ENCODE data around the gene HPCAL4. TPM values are rescaled to one million over a fixed set of nuclear protein-coding genes. Genes with fewer than 3 reads are reported as not detected.

HPCAL4 gene
- total and polyA plus RNA-seq, 10 of the 15 experiments (the other 5 are each of a cell fraction or from before 2014, with no cell fraction given), result 0.05 to 0.18 (median 0.06) TPM; not detected in 5

DNA sequence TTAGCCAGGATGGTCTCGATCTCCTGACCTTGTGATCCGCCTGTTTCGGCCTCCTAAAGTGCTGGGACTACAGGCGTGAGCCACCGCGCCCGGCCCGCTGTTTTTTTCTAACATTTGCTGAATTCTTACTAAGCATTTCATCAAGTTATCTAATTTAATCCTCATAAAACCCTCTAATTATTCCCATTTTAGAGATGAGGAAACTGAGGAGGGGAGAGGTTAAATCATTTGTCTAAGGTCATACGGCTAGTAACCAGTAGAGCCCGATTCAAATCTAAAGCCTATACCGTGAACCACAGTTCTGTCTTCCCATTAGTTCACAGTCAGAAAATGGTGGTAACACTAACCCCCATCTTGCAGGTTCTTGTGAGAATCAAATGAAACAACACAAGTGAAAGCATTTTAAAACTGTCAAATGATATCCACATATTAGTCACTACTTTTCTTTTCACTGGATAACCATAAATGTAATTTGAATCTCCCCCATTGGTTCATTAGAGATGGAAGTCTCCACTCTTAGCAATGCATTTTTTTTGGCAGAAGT lies 62.4 kb downstream of the HPCAL4 start:
- no TSS peak for BruUV-seq (replicated peaks)
- no peak overlapping the region for H2AFZ ChIP-seq (ENCODE audit: control insufficient read depth, low read depth, low read length)
- peaks cover 3% of the 10 kb centered on the region; the same call in 1 of the 2 replicates for H3K4me1 ChIP-seq (ENCODE audit: control insufficient read depth, insufficient read depth, low read length)
- 68% methylated on average over 11 of the region's 11 CpGs for WGBS (ENCODE audit: insufficient coverage, insufficient replicate concordance, low lambda C conversion rate, missing lambda C conversion rate)
- ATAC-seq (no peak), FAIRE-seq (peak; percentile 23), DNase-seq (ENCODE audit: low read depth, low spot score) (no peak)
- in situ Hi-C loops (cut with MboI) (no loop called here), intact Hi-C loops (cut with micrococcal nuclease; ENCODE audit: unreplicated experiment) (no loop called here)
- ChIA-PET CTCF (interaction anchor here (3.3 kb wide), 1 partner anchor 29 kb away, joined by 14 read pairs; no protein-coding TSS in a partner anchor), SMC1A (ENCODE audit: uncharacterized antibody, unreplicated experiment) (no interaction called here), POLR2A (interaction anchor here (0.5 kb wide), 1 partner anchor 528 kb away, joined by 3 read pairs; no protein-coding TSS in a partner anchor), RAD21 (ENCODE audit: unreplicated experiment) (no interaction called here)
- no peaks in the 10 kb centered on the region for H3K36me3 ChIP-seq (ENCODE audit: control insufficient read depth in 2 of 2, insufficient read depth in 2 of 2, low read length in 1 of 2)
- no peak overlapping the region for H3K4me3 ChIP-seq
- no peaks in the 10 kb centered on the region for H4K20me1 ChIP-seq (ENCODE audit: control insufficient read depth, insufficient read depth)
- no peak overlapping the region for H3K27ac ChIP-seq (ENCODE audit: control insufficient read depth, insufficient read depth)
- no peak overlapping the region for H3K4me2 ChIP-seq (ENCODE audit: control insufficient read depth, insufficient read depth)
- H3K27me3 ChIP-seq (replicated peaks in 1 of 2; ENCODE audit: control insufficient read depth in 2 of 2, insufficient read depth in 2 of 2, low read length in 1 of 2), result peaks cover 0 to 2% of the 10 kb centered on the region in 2 experiments; a peak in 2 of 4 replicates
- no peaks in the 10 kb centered on the region for H3K79me2 ChIP-seq (ENCODE audit: control insufficient read depth, insufficient read depth, low read length)
- no peak for TF ChIP-seq POU2F2 (IDR thresholded peaks at IDR 0.05; ENCODE audit: borderline replicate concordance, low read depth, low read length)
- TF ChIP-seq JUNB (IDR thresholded peaks at IDR 0.05), result 0 out of 2 replicates have a peak, but pooled peaks have one; percentile 10
- H3K9me3 ChIP-seq (replicated peaks; ENCODE audit: control insufficient read depth, insufficient read depth, low read length), result no peaks in the 10 kb centered on the region
- no peak overlapping the region for H3K9ac ChIP-seq (ENCODE audit: control insufficient read depth, insufficient read depth, low read length)

Small RNAs within 50 kb of the gene (small RNA-seq; reads per million reads assigned to genes)
- not detected for gene RNU7-121P

Other genes with a start within 250 kb of the HPCAL4 start
Only the 7 nearest of the 9 such genes appear.
- 149 and 153 TPM in 2 replicates for gene PABPC4, start 114.6 kb downstream of the HPCAL4 start, total RNA-seq (2014; rRNA removed)
- 117 and 120 TPM in 2 replicates for gene PABPC4, start 114.6 kb downstream of the HPCAL4 start, total RNA-seq (2014; rRNA removed; fragmentation: Illumina TruSeq; extraction: Trizol)
- 323 and 347 TPM in 2 replicates for gene PABPC4, start 114.6 kb downstream of the HPCAL4 start, total RNA-seq (2021)
- 123 and 126 TPM in 2 replicates for gene PABPC4, start 114.6 kb downstream of the HPCAL4 start, polyA plus RNA-seq (2011; rRNA removed)
- gene PABPC4, start 114.6 kb downstream of the HPCAL4 start, polyA plus RNA-seq (2014; fragmentation: Illumina TruSeq; extraction: Trizol), result 229 and 320 TPM in 2 replicates
- gene PABPC4, start 114.6 kb downstream of the HPCAL4 start, polyA plus RNA-seq (2014; fragmentation: Nextera tagmentation; extraction: Ambion mirVana), result 10 to 100 TPM; 61.4 to 98.9 TPM
- 157 and 163 TPM in 2 replicates for gene PABPC4, start 114.6 kb downstream of the HPCAL4 start, polyA plus RNA-seq (2014; rRNA removed)
- 10 to 100 TPM; 76.1 to 92.6 TPM for gene PABPC4, start 114.6 kb downstream of the HPCAL4 start, polyA plus RNA-seq (2016; fragmentation: Nextera tagmentation; extraction: Ambion mirVana)
- gene HEYL, start 51.8 kb downstream of the HPCAL4 start, total RNA-seq (2014; rRNA removed), result under 0.01 TPM in 1 of 2 replicates, not detected in the other
- not detected in 2 replicates for gene HEYL, start 51.8 kb downstream of the HPCAL4 start, total RNA-seq (2014; rRNA removed; fragmentation: Illumina TruSeq; extraction: Trizol)
- gene HEYL, start 51.8 kb downstream of the HPCAL4 start, total RNA-seq (2021), result 0.08 TPM in 1 of 2 replicates, not detected in the other
- not detected in 2 replicates for gene HEYL, start 51.8 kb downstream of the HPCAL4 start, polyA plus RNA-seq (2011; rRNA removed)
- gene HEYL, start 51.8 kb downstream of the HPCAL4 start, polyA plus RNA-seq (2014; fragmentation: Illumina TruSeq; extraction: Trizol), result 0.04 TPM in 1 of 2 replicates, not detected in the other
- not detected for gene HEYL, start 51.8 kb downstream of the HPCAL4 start, polyA plus RNA-seq (2014; fragmentation: Nextera tagmentation; extraction: Ambion mirVana)
- gene HEYL, start 51.8 kb downstream of the HPCAL4 start, polyA plus RNA-seq (2014; rRNA removed), result not detected in 2 replicates
- not detected for gene HEYL, start 51.8 kb downstream of the HPCAL4 start, polyA plus RNA-seq (2016; fragmentation: Nextera tagmentation; extraction: Ambion mirVana)
- gene NT5C1A, start 19.3 kb downstream of the HPCAL4 start, total RNA-seq (2014; rRNA removed), result 0.17 and 0.49 TPM in 2 replicates
- 0.18 and 0.22 TPM in 2 replicates for gene NT5C1A, start 19.3 kb downstream of the HPCAL4 start, total RNA-seq (2014; rRNA removed; fragmentation: Illumina TruSeq; extraction: Trizol)
- 0.61 and 0.77 TPM in 2 replicates for gene NT5C1A, start 19.3 kb downstream of the HPCAL4 start, total RNA-seq (2021)
- 0.23 and 0.73 TPM in 2 replicates for gene NT5C1A, start 19.3 kb downstream of the HPCAL4 start, polyA plus RNA-seq (2011; rRNA removed)
- gene NT5C1A, start 19.3 kb downstream of the HPCAL4 start, polyA plus RNA-seq (2014; fragmentation: Illumina TruSeq; extraction: Trizol), result 0.24 and 0.29 TPM in 2 replicates
- gene NT5C1A, start 19.3 kb downstream of the HPCAL4 start, polyA plus RNA-seq (2014; fragmentation: Nextera tagmentation; extraction: Ambion mirVana), result under 1 TPM; 0.05 to 0.13 TPM
- 0.28 and 0.46 TPM in 2 replicates for gene NT5C1A, start 19.3 kb downstream of the HPCAL4 start, polyA plus RNA-seq (2014; rRNA removed)
- gene NT5C1A, start 19.3 kb downstream of the HPCAL4 start, polyA plus RNA-seq (2016; fragmentation: Nextera tagmentation; extraction: Ambion mirVana), result under 1 TPM in 1 of 2 experiments, not detected in 1; 0.15 TPM
- gene PPIE, start 47.4 kb upstream of the HPCAL4 start, total RNA-seq (2014; rRNA removed), result 36.6 and 39.6 TPM in 2 replicates
- 46.6 and 48.0 TPM in 2 replicates for gene PPIE, start 47.4 kb upstream of the HPCAL4 start, total RNA-seq (2014; rRNA removed; fragmentation: Illumina TruSeq; extraction: Trizol)
- gene PPIE, start 47.4 kb upstream of the HPCAL4 start, total RNA-seq (2021), result 46.5 and 48.1 TPM in 2 replicates
- gene PPIE, start 47.4 kb upstream of the HPCAL4 start, polyA plus RNA-seq (2011; rRNA removed), result 77.8 and 81.1 TPM in 2 replicates
- 53.4 and 58.7 TPM in 2 replicates for gene PPIE, start 47.4 kb upstream of the HPCAL4 start, polyA plus RNA-seq (2014; fragmentation: Illumina TruSeq; extraction: Trizol)
- gene PPIE, start 47.4 kb upstream of the HPCAL4 start, polyA plus RNA-seq (2014; fragmentation: Nextera tagmentation; extraction: Ambion mirVana), result 100 to 1,000 TPM; 130 to 163 TPM
- 54.7 and 66.1 TPM in 2 replicates for gene PPIE, start 47.4 kb upstream of the HPCAL4 start, polyA plus RNA-seq (2014; rRNA removed)
- gene PPIE, start 47.4 kb upstream of the HPCAL4 start, polyA plus RNA-seq (2016; fragmentation: Nextera tagmentation; extraction: Ambion mirVana), result 10 to 100 TPM; 74.1 to 78.7 TPM
- gene OXCT2, start 79.9 kb upstream of the HPCAL4 start, total RNA-seq (2014; rRNA removed), result 0.79 and 1.1 TPM in 2 replicates
- gene OXCT2, start 79.9 kb upstream of the HPCAL4 start, total RNA-seq (2014; rRNA removed; fragmentation: Illumina TruSeq; extraction: Trizol), result 0.69 and 1.0 TPM in 2 replicates
- gene OXCT2, start 79.9 kb upstream of the HPCAL4 start, total RNA-seq (2021), result 0.98 and 1.9 TPM in 2 replicates
- 0.29 and 0.39 TPM in 2 replicates for gene OXCT2, start 79.9 kb upstream of the HPCAL4 start, polyA plus RNA-seq (2011; rRNA removed)
- gene OXCT2, start 79.9 kb upstream of the HPCAL4 start, polyA plus RNA-seq (2014; fragmentation: Illumina TruSeq; extraction: Trizol), result 0.13 and 0.57 TPM in 2 replicates
- gene OXCT2, start 79.9 kb upstream of the HPCAL4 start, polyA plus RNA-seq (2014; fragmentation: Nextera tagmentation; extraction: Ambion mirVana), result under 1 TPM; 0.06 to 0.31 TPM
- 1.7 and 1.8 TPM in 2 replicates for gene OXCT2, start 79.9 kb upstream of the HPCAL4 start, polyA plus RNA-seq (2014; rRNA removed)
- gene OXCT2, start 79.9 kb upstream of the HPCAL4 start, polyA plus RNA-seq (2016; fragmentation: Nextera tagmentation; extraction: Ambion mirVana), result under 1 TPM; 0.40 to 0.60 TPM
- 0.71 and 1.2 TPM in 2 replicates for gene BMP8B, start 97.4 kb upstream of the HPCAL4 start, total RNA-seq (2014; rRNA removed)
- gene BMP8B, start 97.4 kb upstream of the HPCAL4 start, total RNA-seq (2014; rRNA removed; fragmentation: Illumina TruSeq; extraction: Trizol), result 0.37 and 0.49 TPM in 2 replicates
- gene BMP8B, start 97.4 kb upstream of the HPCAL4 start, total RNA-seq (2021), result 1.2 TPM in 2 replicates
- 0.55 and 0.56 TPM in 2 replicates for gene BMP8B, start 97.4 kb upstream of the HPCAL4 start, polyA plus RNA-seq (2011; rRNA removed)
- gene BMP8B, start 97.4 kb upstream of the HPCAL4 start, polyA plus RNA-seq (2014; fragmentation: Illumina TruSeq; extraction: Trizol), result 1.00 and 1.0 TPM in 2 replicates
- under 1 TPM; 0.23 to 0.37 TPM for gene BMP8B, start 97.4 kb upstream of the HPCAL4 start, polyA plus RNA-seq (2014; fragmentation: Nextera tagmentation; extraction: Ambion mirVana)
- gene BMP8B, start 97.4 kb upstream of the HPCAL4 start, polyA plus RNA-seq (2014; rRNA removed), result 1.00 and 1.0 TPM in 2 replicates
- gene BMP8B, start 97.4 kb upstream of the HPCAL4 start, polyA plus RNA-seq (2016; fragmentation: Nextera tagmentation; extraction: Ambion mirVana), result under 1 TPM; 0.09 to 0.23 TPM
- 29.0 and 33.4 TPM in 2 replicates for gene TRIT1, start 192.1 kb upstream of the HPCAL4 start, total RNA-seq (2014; rRNA removed)
- gene TRIT1, start 192.1 kb upstream of the HPCAL4 start, total RNA-seq (2014; rRNA removed; fragmentation: Illumina TruSeq; extraction: Trizol), result 27.9 and 32.2 TPM in 2 replicates
- gene TRIT1, start 192.1 kb upstream of the HPCAL4 start, total RNA-seq (2021), result 20.5 and 22.8 TPM in 2 replicates
- 35.8 and 52.4 TPM in 2 replicates for gene TRIT1, start 192.1 kb upstream of the HPCAL4 start, polyA plus RNA-seq (2011; rRNA removed)
- 27.5 and 34.4 TPM in 2 replicates for gene TRIT1, start 192.1 kb upstream of the HPCAL4 start, polyA plus RNA-seq (2014; fragmentation: Illumina TruSeq; extraction: Trizol)
- gene TRIT1, start 192.1 kb upstream of the HPCAL4 start, polyA plus RNA-seq (2014; fragmentation: Nextera tagmentation; extraction: Ambion mirVana), result 10 to 100 TPM; 13.2 to 17.1 TPM
- gene TRIT1, start 192.1 kb upstream of the HPCAL4 start, polyA plus RNA-seq (2014; rRNA removed), result 24.5 and 26.4 TPM in 2 replicates
- gene TRIT1, start 192.1 kb upstream of the HPCAL4 start, polyA plus RNA-seq (2016; fragmentation: Nextera tagmentation; extraction: Ambion mirVana), result 10 to 100 TPM; 24.8 to 25.5 TPM

All from GM12878 (cell line).